ENCODE results near the gene UBE2R2. TPM values are rescaled to one million over a fixed set of nuclear protein-coding genes. Genes with fewer than 3 reads are reported as not detected.

Gene UBE2R2
- total and polyA plus RNA-seq, 2 donors (not counting 3 experiments of a cell fraction or from before 2014, with no cell fraction given): 23.9 to 54.3 TPM

- FAIRE-seq (no peak), DNase-seq (ENCODE audit: low read depth, low spot score) (no peak)
- Histone ChIP-seq H3K27ac (ENCODE audit: insufficient read depth, low read depth, low read length) (no peak overlapping the region), H3K27me3 (ENCODE audit: control insufficient read depth in 2 of 2, insufficient read depth in 2 of 2, low read length in 2 of 2) (no peaks in the 10 kb centered on the region), H4K20me1 (replicated peaks; ENCODE audit: control insufficient read depth, extremely low read depth, insufficient read depth, low read length) (peaks cover 5% of the 10 kb centered on the region), H3K4me3 (replicated peaks in 1 of 3; ENCODE audit: insufficient read depth in 1 of 3, low read depth in 1 of 3, low read length in 3 of 3) (no peak overlapping the region), H2AFZ (ENCODE audit: low read depth, low read length) (no peak overlapping the region), H3K4me2 (ENCODE audit: insufficient read depth, low read length) (no peak overlapping the region), H3K9ac (replicated peaks; ENCODE audit: extremely low read depth, insufficient read depth, low read length) (no peak overlapping the region), H3K79me2 (ENCODE audit: control insufficient read depth, insufficient read depth, low read length) (peaks cover 96% of the 10 kb centered on the region), H3K9me3 (replicated peaks; ENCODE audit: control insufficient read depth, insufficient read depth, low read length) (no peaks in the 10 kb centered on the region), H3K4me1 (ENCODE audit: control insufficient read depth, extremely low read depth, insufficient read depth, low read length) (no peaks in the 10 kb centered on the region), H3K36me3 (ENCODE audit: control insufficient read depth in 2 of 2, extremely low read depth in 1 of 2, insufficient read depth in 2 of 2, low read length in 2 of 2) (no peaks in the 10 kb centered on the region), H3K9me1 (replicated peaks; ENCODE audit: control insufficient read depth, extremely low read depth, insufficient read depth, low read length) (no peaks in the 10 kb centered on the region)
- TF ChIP-seq FOS (IDR thresholded peaks at IDR 0.05; ENCODE audit: borderline replicate concordance, insufficient read depth, low read length) (no peak), GATA2 (IDR thresholded peaks at IDR 0.05; ENCODE audit: insufficient read depth, insufficient read length, low read depth, low read length) (no peak), MAX (IDR thresholded peaks at IDR 0.05; ENCODE audit: insufficient read depth, insufficient read length) (no peak), EZH2 (IDR thresholded peaks at IDR 0.05; ENCODE audit: borderline replicate concordance, low read depth, low read length, severe bottlenecking) (no peak), JUN (IDR thresholded peaks at IDR 0.05; ENCODE audit: borderline replicate concordance, insufficient read depth, insufficient read length, low read depth) (no peak), POLR2AphosphoS5 (IDR thresholded peaks at IDR 0.05; ENCODE audit: insufficient read depth, low read depth, low read length) (no peak), MYC (IDR thresholded peaks at IDR 0.05; ENCODE audit: low read depth, low read length) (no peak), POLR2A (IDR thresholded peaks at IDR 0.05; ENCODE audit: low read depth, low read length) (no peak)
- TF ChIP-seq, protein P1, sequence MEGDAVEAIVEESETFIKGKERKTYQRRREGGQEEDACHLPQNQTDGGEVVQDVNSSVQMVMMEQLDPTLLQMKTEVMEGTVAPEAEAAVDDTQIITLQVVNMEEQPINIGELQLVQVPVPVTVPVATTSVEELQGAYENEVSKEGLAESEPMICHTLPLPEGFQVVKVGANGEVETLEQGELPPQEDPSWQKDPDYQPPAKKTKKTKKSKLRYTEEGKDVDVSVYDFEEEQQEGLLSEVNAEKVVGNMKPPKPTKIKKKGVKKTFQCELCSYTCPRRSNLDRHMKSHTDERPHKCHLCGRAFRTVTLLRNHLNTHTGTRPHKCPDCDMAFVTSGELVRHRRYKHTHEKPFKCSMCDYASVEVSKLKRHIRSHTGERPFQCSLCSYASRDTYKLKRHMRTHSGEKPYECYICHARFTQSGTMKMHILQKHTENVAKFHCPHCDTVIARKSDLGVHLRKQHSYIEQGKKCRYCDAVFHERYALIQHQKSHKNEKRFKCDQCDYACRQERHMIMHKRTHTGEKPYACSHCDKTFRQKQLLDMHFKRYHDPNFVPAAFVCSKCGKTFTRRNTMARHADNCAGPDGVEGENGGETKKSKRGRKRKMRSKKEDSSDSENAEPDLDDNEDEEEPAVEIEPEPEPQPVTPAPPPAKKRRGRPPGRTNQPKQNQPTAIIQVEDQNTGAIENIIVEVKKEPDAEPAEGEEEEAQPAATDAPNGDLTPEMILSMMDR (IDR thresholded peaks at IDR 0.05; ENCODE audit: extremely low read depth in 1 of 2, insufficient read depth in 1 of 2, low read depth in 1 of 2, low read length in 2 of 2): no peak
- ChIA-PET CTCF (interaction anchor here (0.8 kb wide), 1 partner anchor 65 kb away, joined by 3 read pairs; no protein-coding TSS in a partner anchor), POLR2A (interaction anchor here (0.7 kb wide), 1 partner anchor 460 kb away, joined by 10 read pairs; no protein-coding TSS in a partner anchor)
- dilution Hi-C loops (cut with MboI; ENCODE audit: extremely low pct_ligation_motif_present, low sequenced_read_pairs): no loop called here
- no TSS peak for BruUV-seq (replicated peaks)
- intact Hi-C loops (cut with micrococcal nuclease): no loop called here
Observed at GRCh38 chr9:33878691-33879366, 61.9 kb downstream of the UBE2R2 start.
